ENCODE data around the gene CTSE.

CTSE gene

GRCh38 chr1:205959789-205960188 lies 63.9 kb downstream of the CTSE start:
- no peak for TF ChIP-seq CTCF (IDR thresholded peaks at IDR 0.05; ENCODE audit: control insufficient read depth, extremely low read depth, insufficient read depth)
- H3K4me3 ChIP-seq (ENCODE audit: low read depth, low read length), result no peak overlapping the region
- no peak for DNase-seq (ENCODE audit: low read depth)

Measured in LNCaP clone FGC (cell line).